Thyroid gland (tissue), 4 donors: ENCODE data around the gene CCDC87.

Experiments
- POLR2A ChIP-seq, 2 donors: fragments of 450-650 bp; IDR thresholded peaks; one replicate each; pipeline ENCODE4 v1.6.1; 2017; ENCODE audit warnings: antibody characterized with exemption in 2 of 2, mild to moderate bottlenecking in 2 of 2, moderate library complexity in 1 of 2
- TF ChIP-seq, protein P1 (sequence below), 6 experiments: fragments of 200-600 bp in 3 of 6; fragments of 450-650 bp in 3 of 6; sonication (generic) in 3 of 6; IDR thresholded peaks; one replicate each; pipeline ENCODE4 v1.5.1; 2016 to 2019; ENCODE audit warnings: antibody characterized with exemption in 6 of 6, mild to moderate bottlenecking in 2 of 6, inconsistent platforms in 1 of 6, moderate library complexity in 1 of 6

DNA sequence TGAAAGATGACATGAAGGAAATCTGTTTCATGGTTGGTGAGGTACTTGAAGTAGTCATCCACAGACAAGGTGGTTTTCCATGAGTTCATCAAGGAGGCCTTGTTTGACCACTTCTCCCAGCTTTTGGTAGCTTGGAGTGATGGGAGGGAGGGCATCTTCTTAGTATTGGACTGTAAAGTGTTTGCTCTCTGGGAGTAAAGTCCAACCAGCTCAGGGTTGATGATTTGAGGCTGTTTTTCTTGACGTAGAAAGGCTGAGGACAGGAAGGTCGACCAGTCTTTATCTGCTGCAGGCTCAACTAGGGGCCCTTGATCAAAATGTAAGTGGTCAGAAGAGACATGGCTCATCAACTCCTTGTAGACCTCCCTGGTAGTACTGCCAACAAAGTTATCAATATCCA is 1.7 kb downstream of the CCDC87 start:
- TF ChIP-seq, protein P1, sequence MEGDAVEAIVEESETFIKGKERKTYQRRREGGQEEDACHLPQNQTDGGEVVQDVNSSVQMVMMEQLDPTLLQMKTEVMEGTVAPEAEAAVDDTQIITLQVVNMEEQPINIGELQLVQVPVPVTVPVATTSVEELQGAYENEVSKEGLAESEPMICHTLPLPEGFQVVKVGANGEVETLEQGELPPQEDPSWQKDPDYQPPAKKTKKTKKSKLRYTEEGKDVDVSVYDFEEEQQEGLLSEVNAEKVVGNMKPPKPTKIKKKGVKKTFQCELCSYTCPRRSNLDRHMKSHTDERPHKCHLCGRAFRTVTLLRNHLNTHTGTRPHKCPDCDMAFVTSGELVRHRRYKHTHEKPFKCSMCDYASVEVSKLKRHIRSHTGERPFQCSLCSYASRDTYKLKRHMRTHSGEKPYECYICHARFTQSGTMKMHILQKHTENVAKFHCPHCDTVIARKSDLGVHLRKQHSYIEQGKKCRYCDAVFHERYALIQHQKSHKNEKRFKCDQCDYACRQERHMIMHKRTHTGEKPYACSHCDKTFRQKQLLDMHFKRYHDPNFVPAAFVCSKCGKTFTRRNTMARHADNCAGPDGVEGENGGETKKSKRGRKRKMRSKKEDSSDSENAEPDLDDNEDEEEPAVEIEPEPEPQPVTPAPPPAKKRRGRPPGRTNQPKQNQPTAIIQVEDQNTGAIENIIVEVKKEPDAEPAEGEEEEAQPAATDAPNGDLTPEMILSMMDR (IDR thresholded peaks at IDR 0.05) = no peak
- TF ChIP-seq POLR2A (IDR thresholded peaks at IDR 0.05) = no peak
